ENCODE data around the gene PTGER4.

DNA sequence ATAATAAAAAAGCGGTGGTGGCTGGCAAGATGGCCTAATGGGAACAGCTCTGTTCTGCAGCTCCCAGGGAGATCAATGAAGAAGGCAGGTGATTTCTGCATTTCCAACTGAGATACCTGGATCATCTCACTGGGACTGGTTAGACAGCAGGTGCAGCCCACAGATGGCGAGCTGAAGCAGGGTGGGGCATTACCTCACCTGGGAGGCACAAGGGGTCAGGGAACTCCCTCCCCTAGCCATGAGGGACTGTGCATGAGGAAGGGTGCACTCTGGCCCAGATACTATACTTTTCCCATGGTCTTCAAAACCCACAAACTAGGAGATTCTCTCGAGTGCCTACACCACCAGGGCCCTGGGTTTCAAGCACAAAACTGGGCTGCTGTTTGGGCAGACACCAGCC is 45.6 kb upstream of the PTGER4 start:
- TF ChIP-seq, protein P1, sequence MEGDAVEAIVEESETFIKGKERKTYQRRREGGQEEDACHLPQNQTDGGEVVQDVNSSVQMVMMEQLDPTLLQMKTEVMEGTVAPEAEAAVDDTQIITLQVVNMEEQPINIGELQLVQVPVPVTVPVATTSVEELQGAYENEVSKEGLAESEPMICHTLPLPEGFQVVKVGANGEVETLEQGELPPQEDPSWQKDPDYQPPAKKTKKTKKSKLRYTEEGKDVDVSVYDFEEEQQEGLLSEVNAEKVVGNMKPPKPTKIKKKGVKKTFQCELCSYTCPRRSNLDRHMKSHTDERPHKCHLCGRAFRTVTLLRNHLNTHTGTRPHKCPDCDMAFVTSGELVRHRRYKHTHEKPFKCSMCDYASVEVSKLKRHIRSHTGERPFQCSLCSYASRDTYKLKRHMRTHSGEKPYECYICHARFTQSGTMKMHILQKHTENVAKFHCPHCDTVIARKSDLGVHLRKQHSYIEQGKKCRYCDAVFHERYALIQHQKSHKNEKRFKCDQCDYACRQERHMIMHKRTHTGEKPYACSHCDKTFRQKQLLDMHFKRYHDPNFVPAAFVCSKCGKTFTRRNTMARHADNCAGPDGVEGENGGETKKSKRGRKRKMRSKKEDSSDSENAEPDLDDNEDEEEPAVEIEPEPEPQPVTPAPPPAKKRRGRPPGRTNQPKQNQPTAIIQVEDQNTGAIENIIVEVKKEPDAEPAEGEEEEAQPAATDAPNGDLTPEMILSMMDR (IDR thresholded peaks at IDR 0.05; ENCODE audit: low read length), result no peak
- TF ChIP-seq EZH2 (optimal IDR thresholded peaks at IDR 0.05; ENCODE audit: low read depth, low read length), result no peak

All from MM.1S (cell line).